Trophoblast cell (in vitro differentiated cells and primary cell): Measurements from ENCODE around the gene TPD52L1.
A peak's percentile ranks its signal among the peaks of the same experiment; 100 is the strongest.

Experiments used
- DNase-seq, 2 donors: peaks; one replicate each; pipeline ENCODE4 v3.0.0-alpha.2; 2016
- H2AFZ ChIP-seq: 2 replicates; pipeline ENCODE4 v1.6.1; 2013; ENCODE audit warnings: low read length, moderate library complexity, mild to moderate bottlenecking; ENCODE audit not compliant: insufficient read depth, poor library complexity
- H2AK5ac ChIP-seq: 2 replicates; pipeline ENCODE4 v1.6.1; 2013; ENCODE audit warnings: mild to moderate bottlenecking, low read length
- H2BK120ac ChIP-seq: 2 replicates; pipeline ENCODE4 v1.6.1; 2013; ENCODE audit warnings: low read length, mild to moderate bottlenecking, moderate library complexity; ENCODE audit not compliant: insufficient read depth, poor library complexity
- H2BK12ac ChIP-seq: 2 replicates; pipeline ENCODE4 v1.6.1; 2013; ENCODE audit warnings: mild to moderate bottlenecking, low read length, moderate library complexity
- H2BK5ac ChIP-seq: 2 replicates; pipeline ENCODE4 v1.6.1; 2013; ENCODE audit warnings: low read length, low read depth, moderate library complexity, mild to moderate bottlenecking; ENCODE audit not compliant: poor library complexity
- H3K14ac ChIP-seq: 2 replicates; pipeline ENCODE4 v1.6.1; 2013; ENCODE audit warnings: mild to moderate bottlenecking, low read length
- H3K18ac ChIP-seq: 2 replicates; pipeline ENCODE4 v1.6.1; 2013; ENCODE audit warnings: mild to moderate bottlenecking, low read length
- H3K23ac ChIP-seq: 2 replicates; pipeline ENCODE4 v1.6.1; 2013; ENCODE audit warnings: low read length
- H3K27ac ChIP-seq: 2 replicates; pipeline ENCODE4 v1.5.1; 2013; ENCODE audit warnings: low read depth, mild to moderate bottlenecking, inconsistent platforms, low read length, moderate library complexity
- H3K27me3 ChIP-seq: 2 replicates; pipeline ENCODE4 v1.6.1; 2013; ENCODE audit warnings: inconsistent platforms, mild to moderate bottlenecking, low read length, moderate library complexity; ENCODE audit not compliant: insufficient read depth
- H3K36me3 ChIP-seq, 2 experiments: 1 replicate in 1 of 2; 2 replicates in 1 of 2; pipeline ENCODE4 v1.6.1; 2013; ENCODE audit warnings: low read length in 2 of 2, mild to moderate bottlenecking in 2 of 2, moderate library complexity in 1 of 2; ENCODE audit not compliant: insufficient read depth in 2 of 2, control insufficient read depth in 1 of 2
- H3K4ac ChIP-seq: 2 replicates; pipeline ENCODE4 v1.6.1; 2013; ENCODE audit warnings: low read depth, mild to moderate bottlenecking, low read length, moderate library complexity
- H3K4me1 ChIP-seq, 2 experiments: 1 replicate in 1 of 2; 2 replicates in 1 of 2; pipeline ENCODE4 v1.6.1; 2013; ENCODE audit warnings: low read length in 2 of 2, mild to moderate bottlenecking in 2 of 2, moderate library complexity in 1 of 2; ENCODE audit not compliant: insufficient read depth in 2 of 2, control insufficient read depth in 1 of 2
- H3K4me2 ChIP-seq: 2 replicates; pipeline ENCODE4 v1.6.1; 2013; ENCODE audit warnings: inconsistent platforms, mild to moderate bottlenecking, low read length, moderate library complexity
- H3K4me3 ChIP-seq: 2 replicates; pipeline ENCODE4 v1.5.1; 2013; ENCODE audit warnings: mild to moderate bottlenecking, low read depth, low read length, inconsistent platforms
- H3K79me1 ChIP-seq: one replicate; pipeline ENCODE4 v1.6.1; 2013; ENCODE audit warnings: low read length
- H3K79me2 ChIP-seq: 2 replicates; pipeline ENCODE4 v1.6.1; 2013; ENCODE audit warnings: low read length, mild to moderate bottlenecking; ENCODE audit not compliant: control insufficient read depth, insufficient read depth, poor library complexity
- H3K9ac ChIP-seq: 2 replicates; pipeline ENCODE4 v1.6.1; 2013; ENCODE audit warnings: mild to moderate bottlenecking, low read length
- H3K9me3 ChIP-seq: 2 replicates; pipeline ENCODE4 v1.6.1; 2013; ENCODE audit warnings: low read depth, mild to moderate bottlenecking, control low read depth, inconsistent platforms, low read length; ENCODE audit not compliant: insufficient read depth
- H4K12ac ChIP-seq: 2 replicates; pipeline ENCODE4 v1.6.1; 2013; ENCODE audit warnings: low read depth, mild to moderate bottlenecking, low read length, moderate library complexity
- H4K8ac ChIP-seq: 2 replicates; pipeline ENCODE4 v1.6.1; 2013; ENCODE audit warnings: low read depth, mild to moderate bottlenecking, low read length, moderate library complexity
- H4K91ac ChIP-seq: one replicate; pipeline ENCODE4 v1.6.1; 2013; ENCODE audit warnings: low read depth, mild to moderate bottlenecking, low read length, moderate library complexity
- WGBS: extraction: QIAGEN DNeasy Blood & Tissue Kit; methylation state at CpG from one replicate; pipeline ENCODE4 v1.1.7; 2013; ENCODE audit warnings: missing lambda C conversion rate; ENCODE audit not compliant: insufficient read length, insufficient coverage; ENCODE audit errors: extremely low coverage; 5-methylcytosine and 5-hydroxymethylcytosine counted together

The TPD52L1 gene

DNA sequence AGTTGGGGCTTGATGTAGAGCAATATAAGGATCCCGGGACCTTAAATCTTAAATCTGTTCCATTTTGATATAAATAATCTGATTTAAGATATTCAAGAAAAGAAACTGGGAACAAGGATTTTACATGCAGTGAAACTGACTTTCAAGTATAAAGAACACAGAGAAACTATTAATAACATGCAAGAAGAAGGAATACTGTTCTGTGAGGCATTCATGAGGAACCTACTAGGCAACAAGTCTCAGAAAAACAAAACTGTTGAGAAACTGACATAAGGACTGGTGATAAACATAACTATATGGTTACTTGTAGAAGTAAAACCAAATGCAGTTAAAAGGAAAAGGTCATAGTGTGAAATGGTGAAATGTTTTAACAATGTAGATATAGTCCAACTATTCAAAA is 132.4 kb downstream of the TPD52L1 start:
- no CpG with 5 or more reads among the region's 1 CpG for WGBS
- Histone ChIP-seq H3K9me3 (peaks cover 2% of the 10 kb centered on the region), H2BK5ac (no peak overlapping the region), H2AFZ (no peak overlapping the region), H3K9ac (no peak overlapping the region), H2BK12ac (no peak overlapping the region), H3K36me3 (peaks cover 2 to 9% of the 10 kb centered on the region in 2 experiments), H3K14ac (no peak overlapping the region), H3K79me2 (no peaks in the 10 kb centered on the region), H4K91ac (no peak overlapping the region), H4K8ac (no peak overlapping the region), H3K23ac (no peak overlapping the region), H3K27me3 (no peaks in the 10 kb centered on the region), H3K4me1 (no peaks in the 10 kb centered on the region), H3K18ac (no peak overlapping the region), H3K27ac (no peak overlapping the region), H2BK120ac (no peak overlapping the region), H3K4me2 (no peak overlapping the region), H3K79me1 (no peaks in the 10 kb centered on the region), H3K4ac (no peak overlapping the region), H2AK5ac (no peak overlapping the region), H4K12ac (no peak overlapping the region), H3K4me3 (no peak overlapping the region)
- DNase-seq = peak in 1 of 2 donors; percentile 31

DNA sequence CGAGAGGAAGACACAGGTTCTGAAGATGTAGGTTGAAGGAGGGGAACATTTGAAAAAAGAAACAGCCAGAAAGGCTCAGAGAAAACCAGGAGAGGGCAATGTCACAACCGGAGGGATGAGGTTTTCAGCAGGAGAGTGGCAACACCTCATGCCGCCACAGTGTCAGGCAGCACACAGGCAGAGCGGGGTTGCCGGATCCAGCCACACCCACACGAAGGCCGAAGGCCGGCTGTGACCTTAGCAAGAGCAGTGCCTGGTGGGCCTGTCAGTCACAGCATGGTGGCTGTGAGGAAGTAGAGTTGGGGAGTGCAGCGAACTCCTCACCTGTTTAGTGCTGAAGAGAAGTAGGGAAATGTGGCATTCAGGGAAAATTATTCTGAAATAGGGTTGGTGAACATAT is 134.1 kb downstream of the TPD52L1 start:
- no peak overlapping the region for H2BK5ac ChIP-seq
- H3K9ac ChIP-seq = no peak overlapping the region
- no peak overlapping the region for H3K23ac ChIP-seq
- no peaks in the 10 kb centered on the region for H3K4me1 ChIP-seq
- no peak overlapping the region for H4K8ac ChIP-seq
- H3K14ac ChIP-seq = no peak overlapping the region
- no peaks in the 10 kb centered on the region for H3K27me3 ChIP-seq
- H3K4ac ChIP-seq = no peak overlapping the region
- H3K9me3 ChIP-seq = peaks cover 2% of the 10 kb centered on the region
- H3K79me2 ChIP-seq = no peaks in the 10 kb centered on the region
- H3K18ac ChIP-seq = no peak overlapping the region
- no peaks in the 10 kb centered on the region for H3K79me1 ChIP-seq
- no peak for DNase-seq
- H3K4me2 ChIP-seq = no peak overlapping the region
- no peak overlapping the region for H2AK5ac ChIP-seq
- no peak overlapping the region for H2BK12ac ChIP-seq
- WGBS = no CpG with 5 or more reads among the region's 9 CpGs
- no peak overlapping the region for H3K4me3 ChIP-seq
- no peak overlapping the region for H2BK120ac ChIP-seq
- no peak overlapping the region for H4K12ac ChIP-seq
- H3K36me3 ChIP-seq = peaks cover 2 to 16% of the 10 kb centered on the region in 2 experiments
- H2AFZ ChIP-seq = no peak overlapping the region
- no peak overlapping the region for H4K91ac ChIP-seq
- no peak overlapping the region for H3K27ac ChIP-seq

DNA sequence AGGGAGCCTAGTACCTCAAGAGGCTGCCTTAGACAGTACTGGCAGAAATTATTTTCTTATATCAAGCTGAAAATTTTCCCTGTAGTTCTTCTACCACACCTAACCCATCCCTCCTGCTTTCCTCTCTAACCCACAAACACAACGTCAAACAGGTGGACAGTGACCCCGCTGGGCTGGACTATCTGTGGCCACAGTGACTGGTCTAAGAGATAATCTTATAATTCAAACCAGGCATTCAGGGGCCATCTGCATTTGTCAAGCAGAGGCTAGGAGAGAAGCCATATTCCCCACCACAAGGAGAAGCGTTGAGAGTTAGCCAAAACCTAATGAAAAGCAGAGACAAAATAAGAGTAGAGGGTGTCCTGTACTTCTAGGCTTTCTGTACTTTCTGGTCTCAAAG is 140.0 kb downstream of the TPD52L1 start:
- H3K79me1 ChIP-seq = no peaks in the 10 kb centered on the region
- no peak overlapping the region for H3K9ac ChIP-seq
- WGBS = no CpG with 5 or more reads among the region's 3 CpGs
- no peak overlapping the region for H4K12ac ChIP-seq
- no peak overlapping the region for H3K4me3 ChIP-seq
- no peak overlapping the region for H2BK12ac ChIP-seq
- no peaks in the 10 kb centered on the region for H3K27me3 ChIP-seq
- H3K27ac ChIP-seq = no peak overlapping the region
- H3K14ac ChIP-seq = no peak overlapping the region
- no peaks in the 10 kb centered on the region for H3K79me2 ChIP-seq
- H2BK5ac ChIP-seq = no peak overlapping the region
- no peak overlapping the region for H3K23ac ChIP-seq
- no peaks in the 10 kb centered on the region for H3K4me1 ChIP-seq
- no peak overlapping the region for H4K8ac ChIP-seq
- no peak for DNase-seq
- H3K4ac ChIP-seq = no peak overlapping the region
- H3K18ac ChIP-seq = no peak overlapping the region
- no peak overlapping the region for H4K91ac ChIP-seq
- H2AK5ac ChIP-seq = no peak overlapping the region
- no peaks in the 10 kb centered on the region for H3K9me3 ChIP-seq
- H2BK120ac ChIP-seq = no peak overlapping the region
- H3K4me2 ChIP-seq = no peak overlapping the region
- H3K36me3 ChIP-seq = peaks cover 2 to 18% of the 10 kb centered on the region in 2 experiments
- no peak overlapping the region for H2AFZ ChIP-seq

DNA sequence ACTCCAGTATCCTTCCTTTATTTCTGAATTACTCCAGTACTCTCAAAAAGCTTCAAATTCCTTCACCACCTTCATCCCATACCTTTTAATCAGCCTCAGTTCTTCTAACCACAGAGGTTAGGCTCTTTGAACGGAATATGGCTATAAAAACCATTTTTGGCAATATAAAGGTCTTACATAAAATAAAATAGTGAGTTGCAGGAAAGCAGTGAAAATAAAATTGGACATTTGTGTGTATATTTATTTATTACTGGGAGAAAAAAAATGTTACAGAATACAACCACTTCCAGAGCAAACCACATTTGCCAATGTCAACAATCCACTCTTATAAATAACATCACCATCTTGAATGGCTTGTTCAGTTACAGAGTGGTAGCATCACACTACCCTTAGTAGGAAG is 140.5 kb downstream of the TPD52L1 start:
- no peaks in the 10 kb centered on the region for H3K79me1 ChIP-seq
- H2BK120ac ChIP-seq = no peak overlapping the region
- H3K4me2 ChIP-seq = no peak overlapping the region
- no peak overlapping the region for H2BK12ac ChIP-seq
- H3K36me3 ChIP-seq = peaks cover 4 to 19% of the 10 kb centered on the region in 2 experiments
- H3K4me3 ChIP-seq = no peak overlapping the region
- H3K27ac ChIP-seq = no peak overlapping the region
- H3K23ac ChIP-seq = no peak overlapping the region
- H3K4ac ChIP-seq = no peak overlapping the region
- no peak overlapping the region for H4K91ac ChIP-seq
- no peaks in the 10 kb centered on the region for H3K27me3 ChIP-seq
- H3K18ac ChIP-seq = no peak overlapping the region
- no peaks in the 10 kb centered on the region for H3K4me1 ChIP-seq
- no peaks in the 10 kb centered on the region for H3K79me2 ChIP-seq
- DNase-seq = no peak
- no CpG with 5 or more reads among the region's 1 CpG for WGBS
- no peak overlapping the region for H2AK5ac ChIP-seq
- H4K8ac ChIP-seq = no peak overlapping the region
- no peaks in the 10 kb centered on the region for H3K9me3 ChIP-seq
- H2AFZ ChIP-seq = no peak overlapping the region
- H4K12ac ChIP-seq = no peak overlapping the region
- H2BK5ac ChIP-seq = no peak overlapping the region
- no peak overlapping the region for H3K14ac ChIP-seq
- H3K9ac ChIP-seq = no peak overlapping the region
